NCI-H1105 (cell line): ENCODE measurements around the gene LDB2.
"Not testable (repeated sequence)": the region's sequence is repeated elsewhere in the genome, so short reads cannot be mapped to it uniquely, and the experiment has no call there.

ENCODE experiments used
- DNase-seq: peaks from one replicate; lab custom pipeline; 2025; lab: John Stamatoyannopoulos, UW

LDB2 gene

DNA sequence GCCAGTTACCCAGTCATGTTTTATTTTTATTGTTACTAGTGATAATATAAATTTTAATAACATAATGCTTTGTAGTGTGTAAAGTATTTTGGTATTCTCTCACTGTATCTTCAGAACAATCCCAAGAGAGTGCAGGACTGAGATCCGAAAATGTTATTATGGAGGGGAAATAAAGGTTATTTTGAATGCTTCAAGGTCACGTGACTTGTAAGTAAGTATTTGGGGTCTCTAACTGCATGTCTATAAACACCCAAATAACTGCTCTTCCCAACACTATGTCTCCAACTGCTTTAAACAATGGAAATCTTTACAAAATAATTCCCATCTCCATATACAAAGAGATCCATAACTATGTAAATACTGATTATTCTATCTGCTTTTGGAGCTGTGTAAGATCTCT, 302.2 kb downstream of the LDB2 start:
- DNase-seq = no peak

- DNase-seq = no peak
Observed at GRCh38 chr4:16594128-16594527, 304.3 kb downstream of the LDB2 start.

DNA sequence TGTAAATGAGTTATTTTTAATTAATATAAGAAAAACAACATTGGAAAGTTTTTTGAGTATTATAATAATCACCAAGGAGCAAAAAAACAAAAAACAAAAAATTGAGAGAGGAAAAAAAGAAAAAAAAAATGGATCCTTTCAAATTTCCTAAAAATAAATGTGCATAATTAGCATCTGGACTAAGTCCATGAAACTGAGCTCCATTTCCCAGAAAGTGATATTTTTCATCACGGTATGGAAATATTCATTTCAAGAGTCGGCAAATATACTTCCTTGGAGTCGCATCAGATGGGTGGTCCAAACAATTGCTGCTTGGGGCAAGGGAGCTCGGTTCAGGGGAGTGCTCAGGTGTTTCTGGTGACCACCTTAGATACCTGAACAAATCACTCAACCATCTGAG, 305.1 kb downstream of the LDB2 start:
- no peak for DNase-seq

GRCh38 chr4:16591272-16591826, 307.1 kb downstream of the LDB2 start:
- no peak for DNase-seq

DNA sequence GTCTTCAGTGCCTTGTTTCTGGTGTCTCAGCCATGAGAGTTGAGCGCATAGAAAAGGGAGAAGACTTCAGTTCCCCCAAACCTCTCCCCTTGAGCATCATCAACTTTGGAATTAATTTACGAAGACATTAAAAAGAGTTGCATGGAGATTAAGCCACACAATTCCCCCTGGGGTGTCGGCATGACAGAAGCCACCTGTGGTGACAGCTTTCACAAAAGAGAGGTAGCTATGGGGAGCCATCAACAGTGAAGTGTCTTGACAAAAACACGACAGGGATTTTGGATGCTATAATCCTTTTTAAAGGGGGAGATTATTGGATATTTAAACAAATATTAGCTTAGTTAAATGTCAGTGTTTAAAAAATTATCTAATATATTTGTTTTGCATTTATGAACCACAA, 307.6 kb downstream of the LDB2 start:
- no peak for DNase-seq

DNA sequence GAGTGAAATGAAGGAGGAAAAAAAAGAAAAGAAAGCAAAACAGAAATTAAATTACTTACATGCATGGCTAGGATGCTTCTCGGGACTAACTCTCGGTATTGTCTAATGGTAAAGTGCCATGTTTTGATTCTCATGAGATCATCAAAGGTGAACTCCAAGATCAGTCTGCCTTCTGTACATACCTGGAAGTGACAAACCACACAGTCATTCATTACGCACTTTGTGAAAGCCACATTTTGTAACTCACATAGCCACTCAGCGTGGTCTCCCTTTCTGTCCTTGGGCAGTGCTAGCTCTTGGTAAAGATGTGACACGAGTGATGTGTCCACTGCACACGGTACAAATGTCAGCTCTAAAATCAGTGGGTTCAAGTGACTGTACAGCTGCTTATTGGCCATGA, 309.8 kb downstream of the LDB2 start:
- no peak for DNase-seq

GRCh38 chr4:16588149-16588548, 310.3 kb downstream of the LDB2 start:
- no peak for DNase-seq

DNA sequence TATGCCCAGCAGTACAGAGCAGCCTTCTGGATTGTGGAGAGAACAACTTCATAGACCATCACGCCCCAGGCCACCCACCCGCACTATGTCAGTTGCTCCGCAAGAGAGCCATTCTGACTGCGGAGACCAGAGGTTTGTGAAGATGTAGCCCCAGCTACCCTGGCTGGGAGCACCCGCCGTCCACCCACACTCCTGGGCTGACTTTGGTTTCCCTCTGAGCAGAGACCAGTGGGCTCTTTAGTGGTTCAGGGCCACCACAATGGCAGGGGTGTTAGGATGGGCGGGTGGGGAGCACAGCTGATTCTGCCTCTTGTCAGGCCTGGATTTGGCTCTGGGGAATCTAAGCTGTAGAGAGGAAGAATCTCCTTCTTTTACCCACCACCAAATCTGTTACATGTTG, 313.4 kb downstream of the LDB2 start:
- DNase-seq = no peak

GRCh38 chr4:16583764-16584163, 314.7 kb downstream of the LDB2 start:
- no peak for DNase-seq

- no peak for DNase-seq
Observed at GRCh38 chr4:16582526-16582925, 315.9 kb downstream of the LDB2 start.

DNA sequence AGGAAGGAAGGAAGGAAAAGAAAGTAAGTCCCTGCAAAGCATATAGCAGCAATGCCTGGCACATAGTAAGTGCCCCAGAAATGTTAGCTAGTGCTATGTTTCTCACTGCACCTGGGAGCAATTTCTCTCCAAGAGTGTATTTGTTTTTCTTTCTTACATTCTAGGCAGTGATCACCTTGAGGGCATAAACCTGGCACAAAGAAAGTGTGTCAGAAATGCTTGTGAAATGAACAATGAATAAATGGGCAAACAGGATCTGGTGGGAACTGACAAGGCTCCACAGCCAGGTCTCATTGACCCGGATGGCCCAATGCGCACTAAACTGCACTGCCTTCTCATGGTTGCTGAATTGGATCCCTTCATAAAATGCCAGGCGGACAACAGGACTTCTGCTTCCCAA, 316.4 kb downstream of the LDB2 start:
- DNase-seq = no peak

DNA sequence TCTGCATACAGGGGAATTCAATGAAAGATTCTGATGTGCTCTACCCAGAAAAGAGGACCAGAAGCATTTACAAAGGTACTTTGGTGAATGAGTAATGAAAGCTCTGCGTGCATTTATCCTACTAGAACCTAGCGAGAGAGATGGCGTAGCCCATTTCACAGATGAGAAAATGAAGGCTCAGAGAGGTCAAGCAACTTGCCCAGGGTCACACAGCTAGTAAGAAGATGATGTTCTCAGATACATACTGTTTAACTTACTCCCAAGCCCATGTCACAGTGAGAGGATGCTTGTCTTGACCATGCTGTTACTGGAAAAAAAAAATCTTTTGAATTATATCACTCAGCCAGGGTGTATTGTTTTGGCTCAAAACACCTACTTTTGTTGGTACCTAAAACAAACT, 317.3 kb downstream of the LDB2 start:
- no peak for DNase-seq

DNA sequence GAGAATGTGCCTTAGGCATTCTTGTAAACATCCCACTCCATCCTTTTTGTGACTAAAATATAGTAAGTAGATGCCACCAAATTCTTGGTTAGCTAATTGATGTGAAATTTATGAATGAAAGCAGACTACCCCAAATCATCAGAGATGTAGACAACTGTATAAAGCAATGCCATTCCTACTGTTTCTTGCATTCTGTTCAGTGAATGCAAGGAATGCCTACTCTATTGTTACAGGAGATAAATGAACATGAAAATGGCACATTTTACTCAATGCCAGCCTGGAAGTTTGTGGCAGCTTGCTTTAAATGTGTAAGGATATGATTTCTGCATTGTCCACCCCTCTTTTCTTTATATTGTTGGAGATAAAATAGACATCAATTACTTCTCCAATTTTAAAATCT, 317.9 kb downstream of the LDB2 start:
- DNase-seq = no peak

DNA sequence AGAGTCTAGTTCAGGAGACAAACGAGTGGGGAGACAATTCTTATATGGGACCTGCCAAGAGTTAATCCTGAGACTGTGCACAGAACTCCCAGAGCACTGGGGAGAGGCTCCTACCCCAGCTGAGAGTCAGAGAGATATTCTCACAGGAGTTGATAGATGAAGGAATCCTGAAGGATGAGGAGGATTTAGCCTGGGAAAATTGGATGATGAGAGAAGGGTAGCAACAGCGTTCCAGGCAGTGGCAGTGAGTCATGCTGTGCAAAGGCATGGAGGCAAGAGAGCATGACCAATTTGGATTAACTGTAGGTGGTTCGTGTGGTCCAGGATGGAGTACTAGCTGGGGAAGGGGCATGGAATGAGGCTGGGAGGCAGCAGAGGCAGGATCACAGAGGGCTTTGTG, 318.6 kb downstream of the LDB2 start:
- no peak for DNase-seq

DNA sequence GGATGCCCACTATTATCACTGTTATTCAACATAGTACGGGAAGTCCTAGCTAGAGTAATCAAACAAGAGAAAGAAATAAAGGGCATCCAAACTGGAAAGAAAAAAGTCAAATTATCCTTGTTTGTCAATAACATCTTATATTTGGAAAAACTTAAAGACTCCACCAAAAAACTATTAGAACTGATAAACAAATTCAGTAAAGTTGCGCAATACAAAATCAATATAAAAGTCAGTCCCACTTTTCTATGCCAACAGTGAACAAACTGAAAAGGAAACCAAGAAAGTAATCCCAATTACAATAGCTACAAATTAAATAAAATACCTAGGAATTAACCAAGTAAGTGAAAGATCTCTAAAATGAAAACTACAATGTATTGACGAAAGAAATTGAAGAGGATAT, 321.3 kb downstream of the LDB2 start:
- no peak for DNase-seq

GRCh38 chr4:16574981-16575380, 323.5 kb downstream of the LDB2 start:
- no peak for DNase-seq

GRCh38 chr4:16573739-16574138, 324.7 kb downstream of the LDB2 start:
- DNase-seq = no peak

GRCh38 chr4:16573206-16573605, 325.2 kb downstream of the LDB2 start:
- no peak for DNase-seq

- DNase-seq = no peak
Observed at GRCh38 chr4:16572631-16573030, 325.8 kb downstream of the LDB2 start.

GRCh38 chr4:16572161-16572560, 326.3 kb downstream of the LDB2 start:
- no peak for DNase-seq

- DNase-seq = no peak
Observed at GRCh38 chr4:16569790-16570189, 328.7 kb downstream of the LDB2 start.

- DNase-seq = not testable (repeated sequence)
Observed at GRCh38 chr4:16557316-16557715, 341.1 kb downstream of the LDB2 start.

- DNase-seq = no peak
Observed at GRCh38 chr4:16555156-16555555, 343.3 kb downstream of the LDB2 start.

DNA sequence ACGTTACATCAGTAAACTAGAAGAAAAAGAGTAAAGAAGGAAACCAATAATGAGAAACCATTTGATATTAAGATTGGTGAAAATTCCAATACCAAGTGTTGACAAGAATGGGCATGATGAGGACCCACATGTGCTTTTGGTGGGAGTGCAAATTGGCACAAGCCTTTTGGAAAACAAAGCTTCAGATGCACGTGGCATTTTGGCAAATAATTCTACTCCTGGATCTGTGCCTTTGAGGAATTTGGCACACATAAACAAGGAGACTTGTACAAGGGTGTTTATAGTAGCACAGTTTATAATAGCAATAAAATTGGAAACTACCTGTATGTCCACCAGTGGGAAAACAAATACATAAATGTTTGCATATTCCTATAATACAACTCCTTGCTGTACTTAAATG, 347.9 kb downstream of the LDB2 start:
- DNase-seq = no peak

GRCh38 chr4:16545656-16546055, 352.8 kb downstream of the LDB2 start:
- no peak for DNase-seq
